H1 (cell line): ENCODE data around the gene HOXB4. TPM values are rescaled to one million over a fixed set of nuclear protein-coding genes. Genes with fewer than 3 reads are reported as not detected.

Experiments used
- CTCF ChIA-PET: fragments of 300-600 bp; sonication (Branson Sonifier 250); formaldehyde crosslinking; loops from one replicate; lab custom pipeline; 2021; ENCODE audit not compliant: partially characterized antibody; lab: Charles Lee
- POLR2A ChIA-PET: fragments of 300-600 bp; sonication (Branson Sonifier 250); formaldehyde crosslinking; loops from one replicate; lab custom pipeline; 2021; ENCODE audit warnings: inconsistent platforms; ENCODE audit not compliant: partially characterized antibody; lab: Charles Lee
- DNase-seq, 2 experiments: peaks; one replicate each; pipeline versions ENCODE4 v3.0.0 to v3.0.0-alpha.2; 2010 to 2022; ENCODE audit warnings: low spot score in 2 of 2, low read depth in 1 of 2, mixed read lengths in 1 of 2
- FAIRE-seq: peaks from 2 replicates; lab custom pipeline; 2011; peaks lifted over from hg19 to GRCh38; lab: Jason Lieb, UNC
- H2AFZ ChIP-seq: 2 replicates; pipeline ENCODE4 v1.8.1; 2012; ENCODE audit warnings: low read length, inconsistent platforms
- H2AK5ac ChIP-seq: 2 replicates; pipeline ENCODE4 v1.6.1; 2013; ENCODE audit warnings: low read depth, low read length
- H2BK120ac ChIP-seq: replicated peaks from 2 replicates; pipeline ENCODE3; 2013; ENCODE audit warnings: low read depth, low read length, inconsistent platforms
- H2BK12ac ChIP-seq: 2 replicates; pipeline ENCODE4 v1.6.1; 2013; ENCODE audit warnings: low read depth, low read length
- H2BK15ac ChIP-seq: 2 replicates; pipeline ENCODE4 v1.6.1; 2013; ENCODE audit warnings: low read length
- H2BK20ac ChIP-seq: 2 replicates; pipeline ENCODE4 v1.6.1; 2013; ENCODE audit warnings: low read length
- H2BK5ac ChIP-seq: 2 replicates; pipeline ENCODE4 v1.6.1; 2013; ENCODE audit warnings: low read depth, low read length
- H3K14ac ChIP-seq: 2 replicates; pipeline ENCODE4 v1.6.1; 2013; ENCODE audit warnings: inconsistent platforms; ENCODE audit not compliant: insufficient read length
- H3K18ac ChIP-seq: 2 replicates; pipeline ENCODE4 v1.6.1; 2013; ENCODE audit warnings: low read length; ENCODE audit errors: extremely low read depth
- H3K23ac ChIP-seq: 2 replicates; pipeline ENCODE4 v1.6.1; 2013; ENCODE audit warnings: inconsistent platforms; ENCODE audit not compliant: insufficient read length
- H3K23me2 ChIP-seq: 2 replicates; pipeline ENCODE4 v1.6.1; 2013; ENCODE audit warnings: low read depth, low read length
- H3K27ac ChIP-seq: 2 replicates; pipeline ENCODE4 v1.6.1; 2011; ENCODE audit warnings: low read depth, low read length, inconsistent platforms
- H3K27me3 ChIP-seq, 4 experiments: replicated peaks in 1 of 4; 1 replicate in 1 of 4; 2 replicates in 3 of 4; pipeline versions ENCODE4 v1.6.1 to v1.8.1; 2011 to 2013; ENCODE audit warnings: low read length in 3 of 4, mild to moderate bottlenecking in 3 of 4, inconsistent platforms in 2 of 4, mixed read lengths in 2 of 4, moderate library complexity in 1 of 4; ENCODE audit not compliant: control insufficient read depth in 3 of 4, insufficient read depth in 3 of 4; ENCODE audit errors: extremely low read depth in 1 of 4
- H3K36me3 ChIP-seq, 4 experiments: 2 replicates each; pipeline versions ENCODE4 v1.6.1 to v1.8.1; 2011 to 2013; ENCODE audit warnings: mild to moderate bottlenecking in 4 of 4, low read length in 3 of 4, moderate library complexity in 2 of 4, control low read depth in 1 of 4, inconsistent platforms in 1 of 4; ENCODE audit not compliant: insufficient read depth in 4 of 4, control insufficient read depth in 2 of 4
- H3K4ac ChIP-seq: replicated peaks from 2 replicates; pipeline ENCODE3; 2013; ENCODE audit warnings: low read length, low read depth, mixed read lengths, inconsistent platforms; ENCODE audit not compliant: insufficient read length
- H3K4me1 ChIP-seq, 4 experiments: replicated peaks in 1 of 4; 1 replicate in 1 of 4; 2 replicates in 3 of 4; pipeline versions ENCODE4 v1.6.1 to v1.8.1; 2011 to 2013; ENCODE audit warnings: low read length in 3 of 4, inconsistent platforms in 2 of 4, mixed read lengths in 1 of 4; ENCODE audit not compliant: insufficient read depth in 4 of 4, control insufficient read depth in 3 of 4
- H3K4me2 ChIP-seq, 2 experiments: 2 replicates each; pipeline versions ENCODE4 v1.6.1 to v1.8.1; 2011 to 2013; ENCODE audit warnings: low read depth in 2 of 2, low read length in 2 of 2, control low read depth in 1 of 2, inconsistent platforms in 1 of 2, mild to moderate bottlenecking in 1 of 2; ENCODE audit not compliant: insufficient read depth in 1 of 2
- H3K4me3 ChIP-seq, 4 experiments: fragments of 200-600, 300-600 bp in 1 of 4; sonication (generic), shearing (Covaris generic), sonication (Bioruptor Twin) in 1 of 4; 2 replicates each; pipeline versions ENCODE4 v1.5.1 to v1.8.1; 2011 to 2016; ENCODE audit warnings: low read length in 4 of 4, low read depth in 3 of 4, control low read depth in 2 of 4, inconsistent platforms in 2 of 4, mild to moderate bottlenecking in 2 of 4, mixed read lengths in 1 of 4, moderate library complexity in 1 of 4; ENCODE audit not compliant: insufficient read depth in 2 of 4; ENCODE audit errors: extremely low read depth in 1 of 4
- H3K56ac ChIP-seq: replicated peaks from 2 replicates; pipeline ENCODE3; 2013; ENCODE audit warnings: low read depth, mild to moderate bottlenecking, mixed read lengths, low read length, inconsistent platforms; ENCODE audit not compliant: insufficient read length
- H3K79me1 ChIP-seq: 2 replicates; pipeline ENCODE4 v1.6.1; 2013; ENCODE audit warnings: low read depth, low read length, control low read depth
- H3K79me2 ChIP-seq, 2 experiments: 2 replicates each; pipeline versions ENCODE4 v1.6.1 to v1.8.1; 2012 to 2013; ENCODE audit warnings: low read length in 2 of 2, mild to moderate bottlenecking in 2 of 2, inconsistent platforms in 1 of 2; ENCODE audit not compliant: insufficient read depth in 2 of 2, control insufficient read depth in 1 of 2
- H3K9ac ChIP-seq, 4 experiments: replicated peaks in 1 of 4; 1 replicate in 1 of 4; 2 replicates in 3 of 4; pipeline versions ENCODE4 v1.6.1 to v1.8.1; 2011 to 2013; ENCODE audit warnings: low read depth in 3 of 4, low read length in 3 of 4, control low read depth in 2 of 4, mild to moderate bottlenecking in 2 of 4, moderate library complexity in 2 of 4, inconsistent platforms in 1 of 4; ENCODE audit errors: extremely low read depth in 1 of 4
- H3K9me3 ChIP-seq, 2 experiments: 2 replicates each; pipeline versions ENCODE4 v1.6.1 to v1.8.1; 2012 to 2013; ENCODE audit warnings: mild to moderate bottlenecking in 2 of 2, moderate library complexity in 2 of 2, control low read depth in 1 of 2, inconsistent platforms in 1 of 2, low read depth in 1 of 2, low read length in 1 of 2, mixed read lengths in 1 of 2; ENCODE audit not compliant: insufficient read depth in 2 of 2
- H4K20me1 ChIP-seq, 2 experiments: replicated peaks in 1 of 2; 2 replicates each; pipeline versions ENCODE3 to v1.8.1; 2011 to 2013; ENCODE audit warnings: inconsistent platforms in 2 of 2, low read length in 2 of 2, mild to moderate bottlenecking in 1 of 2; ENCODE audit not compliant: insufficient read depth in 2 of 2, control insufficient read depth in 1 of 2
- H4K5ac ChIP-seq: 2 replicates; pipeline ENCODE4 v1.6.1; 2013; ENCODE audit warnings: low read length, low read depth, mixed read lengths, inconsistent platforms; ENCODE audit not compliant: insufficient read length
- H4K8ac ChIP-seq: 2 replicates; pipeline ENCODE4 v1.8.0; 2013; ENCODE audit warnings: mild to moderate bottlenecking, moderate library complexity, low read length, inconsistent platforms; ENCODE audit not compliant: insufficient read depth; ENCODE audit errors: extremely low read depth
- H4K91ac ChIP-seq: replicated peaks from 2 replicates; pipeline ENCODE3; 2013; ENCODE audit warnings: low read length, mixed read lengths, inconsistent platforms; ENCODE audit not compliant: insufficient read length
- CBX8 ChIP-seq: fragments of 300-800, 300-1000 bp; sonication (generic); IDR thresholded peaks from 2 replicates; pipeline ENCODE4 v1.7.1; 2016; ENCODE audit warnings: low read depth, low read length, borderline replicate concordance
- CHD2 ChIP-seq: IDR thresholded peaks from 2 replicates; pipeline ENCODE4 v1.6.1; 2012; ENCODE audit warnings: low read length, improper control_type of control experiment
- RAD21 ChIP-seq, 2 experiments: IDR thresholded peaks in 1 of 2; conservative IDR thresholded peaks in 1 of 2; 2 replicates each; pipeline ENCODE4 v1.6.1; 2011; ENCODE audit warnings: low read depth in 2 of 2, low read length in 2 of 2, improper control_type of control experiment in 1 of 2, inconsistent platforms in 1 of 2, mild to moderate bottlenecking in 1 of 2, moderate library complexity in 1 of 2
- USF2 ChIP-seq: IDR thresholded peaks from 2 replicates; pipeline ENCODE4 v1.6.1; 2011; ENCODE audit warnings: low read length, improper control_type of control experiment
- WGBS, 2 experiments: shearing (Covaris generic) in 1 of 2; methylation state at CpG; one replicate each; pipeline versions ENCODE4 v1.1.6 to v1.1.7; 2013 to 2015; ENCODE audit warnings: low lambda C conversion rate in 2 of 2, mixed read lengths in 2 of 2, inconsistent platforms in 1 of 2, low coverage in 1 of 2, missing lambda C conversion rate in 1 of 2; ENCODE audit not compliant: insufficient replicate concordance in 2 of 2, insufficient coverage in 1 of 2, insufficient read length in 1 of 2; ENCODE audit errors: extremely low coverage in 1 of 2, missing lambda C conversion rate in 1 of 2; 5-methylcytosine and 5-hydroxymethylcytosine counted together
- polyA plus RNA-seq, 7 experiments: library from polyadenylated mRNA; depleted of rRNA in 3 of 7; stranded (reverse) in 5 of 7; unstranded in 2 of 7; fragments of >200 nt in 5 of 7; fragments of 200-250 nt in 2 of 7; gene quantifications; 1 replicate in 5 of 7; 2 replicates in 1 of 7; 4 replicates in 1 of 7; pipeline versions ENCODE4 v1.2.1 to v1.2.3, GENCODE V29; 2011 to 2013; ENCODE audit warnings: missing spikeins in 2 of 7, mixed read lengths in 2 of 7
- total RNA-seq: library from RNA; stranded (reverse); fragmentation: NEBNext Ultra II Directional; extraction: Animal tissue kit (Norgen Biotek cat#: 25700); gene quantifications from 2 replicates; pipeline ENCODE4 v1.2.1, GENCODE V29; 2021

Gene HOXB4
- total and polyA plus RNA-seq, 2 of the 8 experiments (the other 6 are each of a cell fraction or from before 2014, with no cell fraction given) = not detected

GRCh38 chr17:48545022-48545375, 33.2 kb downstream of the HOXB4 start, which contains the start of gene HOXB2:
Gene HOXB2, minus strand, starts transcription at chr17:48545109. Its CDS starts 198 bp downstream, at chr17:48544911.
- ChIA-PET CTCF (no interaction called here), POLR2A (interaction anchor here (1.0 kb wide), 1 partner anchor 53 kb away, joined by 3 read pairs; no protein-coding TSS in a partner anchor)
- H4K91ac ChIP-seq = no peak within 1 kb of the TSS
- peaks cover 7 to 27% (median 12%) of the 10 kb centered on the region in 4 experiments for H3K4me1 ChIP-seq
- H3K27ac ChIP-seq = no peak within 1 kb of the TSS
- no peaks in the 10 kb centered on the region for H3K79me2 ChIP-seq
- peaks cover 8 to 15% of the 10 kb centered on the region in 2 experiments for H4K20me1 ChIP-seq
- H2AK5ac ChIP-seq = no peak within 1 kb of the TSS
- H3K4me2 ChIP-seq = peak within 1 kb of the TSS; percentile 55 to 91
- no peaks in the 10 kb centered on the region for H3K79me1 ChIP-seq
- TF ChIP-seq CBX8 = peak; percentile 63; the same call in 1 of the 2 replicates
- no peak for TF ChIP-seq RAD21 (IDR thresholded peaks at IDR 0.05 in 1 of 2, conservative IDR thresholded peaks at IDR 0.05 in 1 of 2; ENCODE audit: low read depth in 2 of 2, low read length in 2 of 2)
- 0 out of 2 replicates have a peak, but pooled peaks have one; percentile 38 for TF ChIP-seq CHD2
- peak; percentile 45; the same call in 1 of the 2 replicates for TF ChIP-seq USF2
- no peak within 1 kb of the TSS for H2BK5ac ChIP-seq
- 0 out of 2 replicates have a peak within 1 kb of the TSS, but pooled peaks have one; percentile 4 for H3K18ac ChIP-seq
- H3K23me2 ChIP-seq = no peaks in the 10 kb centered on the region; the same call in 1 of the 2 replicates
- FAIRE-seq = no peak
- H3K56ac ChIP-seq = no peak within 1 kb of the TSS
- H4K8ac ChIP-seq = peak within 1 kb of the TSS; percentile 5; the same call in 1 of the 2 replicates
- no peak within 1 kb of the TSS for H2BK20ac ChIP-seq
- no peak for DNase-seq
- H2BK12ac ChIP-seq = 0 out of 2 replicates have a peak within 1 kb of the TSS, but pooled peaks have one; percentile 33
- H2BK120ac ChIP-seq = no peak within 1 kb of the TSS
- no peak within 1 kb of the TSS for H3K23ac ChIP-seq
- no peak within 1 kb of the TSS for H3K9ac ChIP-seq
- H2AFZ ChIP-seq = no peak within 1 kb of the TSS
- no peak within 1 kb of the TSS for H4K5ac ChIP-seq
- H3K14ac ChIP-seq = no peak within 1 kb of the TSS
- no peak within 1 kb of the TSS for H2BK15ac ChIP-seq
- no peaks in the 10 kb centered on the region for H3K9me3 ChIP-seq
- H3K4ac ChIP-seq = no peak within 1 kb of the TSS
- peaks cover 90 to 100% (median 97%) of the 10 kb centered on the region in 4 experiments for H3K27me3 ChIP-seq
- WGBS, 2 experiments = 11% methylated on average over 11 of the region's 12 CpGs; no CpG with 5 or more reads in 1 of the 2 experiments
- peaks cover 0 to 3% (median 0%) of the 10 kb centered on the region in 4 experiments; a peak in 1 of 8 replicates for H3K36me3 ChIP-seq
- peak within 1 kb of the TSS in 1 of 4 experiments; percentile 44; a peak in 2 of 8 replicates for H3K4me3 ChIP-seq
